ENCODE measurements around the gene RIMBP2.

RIMBP2 gene

GRCh38 chr12:130669205-130669557 is 46.9 kb downstream of the RIMBP2 start:
- no peak overlapping the region for H3K4me3 ChIP-seq (ENCODE audit: low read depth, low read length)

GRCh38 chr12:130668286-130669204 is 47.6 kb downstream of the RIMBP2 start:
- ChIA-PET POLR2A (no interaction called here), CTCF (no interaction called here)
- Histone ChIP-seq H3K36me3 (ENCODE audit: control insufficient read depth in 2 of 2, insufficient read depth in 1 of 2, low read length in 2 of 2) (no peaks in the 10 kb centered on the region), H3K4me1 (ENCODE audit: control insufficient read depth, insufficient read depth, low read length) (no peaks in the 10 kb centered on the region), H3K27ac (ENCODE audit: extremely low read depth, low read depth, low read length) (no peak overlapping the region), H3K9me3 (ENCODE audit: control insufficient read depth, insufficient read depth, low read depth, low read length) (no peaks in the 10 kb centered on the region), H3K4me3 (ENCODE audit: low read depth, low read length) (no peak overlapping the region)
- TF ChIP-seq ZFHX2 (tag by site-specific recombination; conservative IDR thresholded peaks at IDR 0.05) = no peak
- TF ChIP-seq PRDM6 (tag by site-specific recombination; IDR thresholded peaks at IDR 0.05) = no peak
- no peak for TF ChIP-seq ZNF366 (tag by site-specific recombination; conservative IDR thresholded peaks at IDR 0.05)
- no peak for TF ChIP-seq ZNF18 (tag by site-specific recombination; IDR thresholded peaks at IDR 0.05)
- no peak for TF ChIP-seq ZNF473 (tag by site-specific recombination; IDR thresholded peaks at IDR 0.05)
- no peak for TF ChIP-seq ZFP37 (tag by site-specific recombination; IDR thresholded peaks at IDR 0.05)
- TF ChIP-seq ZNF169 (tag by site-specific recombination; IDR thresholded peaks at IDR 0.05) = no peak

More at GRCh38 chr12:130669205-130669557, 46.9 kb downstream of the RIMBP2 start:
- Histone ChIP-seq H3K27ac (ENCODE audit: extremely low read depth, low read depth, low read length) (no peak overlapping the region), H3K9me3 (ENCODE audit: control insufficient read depth, insufficient read depth, low read depth, low read length) (no peaks in the 10 kb centered on the region), H3K36me3 (ENCODE audit: control insufficient read depth in 2 of 2, insufficient read depth in 1 of 2, low read length in 2 of 2) (no peaks in the 10 kb centered on the region), H3K4me1 (ENCODE audit: control insufficient read depth, insufficient read depth, low read length) (no peaks in the 10 kb centered on the region)
- ChIA-PET POLR2A (no interaction called here), CTCF (no interaction called here)
- no peak for TF ChIP-seq ZNF660 (tag by site-specific recombination; IDR thresholded peaks at IDR 0.05)
- no peak for TF ChIP-seq ZNF324 (tag by site-specific recombination; IDR thresholded peaks at IDR 0.05)
- no peak for TF ChIP-seq OSR2 (tag by site-specific recombination; IDR thresholded peaks at IDR 0.05)
- no peak for TF ChIP-seq INSM2 (tag by site-specific recombination; IDR thresholded peaks at IDR 0.05)
- TF ChIP-seq ZNF658 (tag by site-specific recombination; IDR thresholded peaks at IDR 0.05) = no peak
- no peak for TF ChIP-seq TSHZ1 (tag by site-specific recombination; IDR thresholded peaks at IDR 0.05; ENCODE audit: borderline replicate concordance)
- TF ChIP-seq ZBTB44 (tag by site-specific recombination; IDR thresholded peaks at IDR 0.05) = no peak
- TF ChIP-seq ZNF140 (tag by site-specific recombination; IDR thresholded peaks at IDR 0.05) = no peak
- no peak for TF ChIP-seq ZNF623 (tag by site-specific recombination; IDR thresholded peaks at IDR 0.05)
- no peak for TF ChIP-seq ZNF37A (tag by site-specific recombination; IDR thresholded peaks at IDR 0.05)
- no peak for TF ChIP-seq ZNF555 (tag by site-specific recombination; conservative IDR thresholded peaks at IDR 0.05)
- TF ChIP-seq ZNF132 (tag by site-specific recombination; IDR thresholded peaks at IDR 0.05; ENCODE audit: borderline replicate concordance) = no peak
- no peak for TF ChIP-seq ZNF214 (tag by site-specific recombination; IDR thresholded peaks at IDR 0.05; ENCODE audit: borderline replicate concordance)

All from HEK293 (cell line).